HFF-Myc (cell line): Measurements from ENCODE around the gene ACER2.

Source experiments
- DNase-seq: peaks from one replicate; pipeline ENCODE4 v3.0.0-alpha.2; 2011; ENCODE audit warnings: low read depth; ENCODE audit errors: extremely low read depth
- H3K4me3 ChIP-seq: replicated peaks from 2 replicates; pipeline ENCODE4 v1.5.1; 2011; ENCODE audit warnings: low read depth, mild to moderate bottlenecking, control low read depth, low read length
- CTCF ChIP-seq: IDR thresholded peaks from 2 replicates; pipeline ENCODE4 v1.5.1; 2012; ENCODE audit warnings: mild to moderate bottlenecking, low read depth, low read length, control low read depth; ENCODE audit errors: missing control alignments

ACER2 gene

DNA sequence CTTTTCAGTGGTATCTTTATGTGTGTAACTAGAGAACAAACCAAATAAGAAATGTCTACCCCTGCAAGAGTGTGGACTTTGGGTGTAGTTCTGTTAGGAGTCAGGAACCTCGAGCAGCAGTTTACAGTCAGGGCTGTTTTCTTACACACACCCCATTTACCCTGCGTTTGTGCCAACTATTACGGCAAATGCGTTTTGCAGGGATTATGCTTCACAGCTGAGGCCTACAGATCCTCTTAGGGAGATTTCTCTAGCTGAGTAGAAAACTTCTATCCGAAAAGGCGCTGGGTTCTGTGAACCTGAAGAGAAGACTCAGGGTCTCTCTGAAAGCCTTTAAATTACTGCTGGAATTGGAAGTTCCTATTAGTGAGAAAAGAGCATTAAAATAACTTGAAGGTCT lies 51.4 kb downstream of the ACER2 start:
- DNase-seq = no peak

DNA sequence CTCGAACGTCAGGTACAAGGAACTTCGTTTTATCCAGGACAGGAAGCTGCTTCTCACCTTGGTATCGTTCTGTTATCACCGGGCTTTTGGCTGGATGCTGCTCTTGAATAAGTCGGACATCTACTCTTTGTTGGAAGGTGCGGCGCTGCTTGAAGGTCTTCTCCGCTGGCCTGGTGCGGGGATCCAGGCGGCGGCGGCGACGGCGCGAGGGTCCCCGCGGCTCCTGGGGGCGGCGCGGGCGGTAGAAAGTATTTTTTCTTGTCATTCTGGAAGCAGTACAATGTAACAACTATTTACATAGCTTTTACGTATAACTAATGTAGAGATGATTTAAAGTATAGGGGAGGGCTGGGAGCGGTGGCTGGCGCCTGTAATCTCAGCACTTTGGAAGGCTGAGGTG lies 52.3 kb downstream of the ACER2 start:
- no peak for DNase-seq
- H3K4me3 ChIP-seq = no peak overlapping the region
- no peak for TF ChIP-seq CTCF

More for the DNA sequence above, 51.4 kb downstream of the ACER2 start:
- no peak overlapping the region for H3K4me3 ChIP-seq
- TF ChIP-seq CTCF = no peak

GRCh38 chr9:19464061-19464763 lies 55.4 kb downstream of the ACER2 start:
- no peak for DNase-seq
- peak overlapping the region; percentile 34 for H3K4me3 ChIP-seq
- TF ChIP-seq CTCF = no peak

DNA sequence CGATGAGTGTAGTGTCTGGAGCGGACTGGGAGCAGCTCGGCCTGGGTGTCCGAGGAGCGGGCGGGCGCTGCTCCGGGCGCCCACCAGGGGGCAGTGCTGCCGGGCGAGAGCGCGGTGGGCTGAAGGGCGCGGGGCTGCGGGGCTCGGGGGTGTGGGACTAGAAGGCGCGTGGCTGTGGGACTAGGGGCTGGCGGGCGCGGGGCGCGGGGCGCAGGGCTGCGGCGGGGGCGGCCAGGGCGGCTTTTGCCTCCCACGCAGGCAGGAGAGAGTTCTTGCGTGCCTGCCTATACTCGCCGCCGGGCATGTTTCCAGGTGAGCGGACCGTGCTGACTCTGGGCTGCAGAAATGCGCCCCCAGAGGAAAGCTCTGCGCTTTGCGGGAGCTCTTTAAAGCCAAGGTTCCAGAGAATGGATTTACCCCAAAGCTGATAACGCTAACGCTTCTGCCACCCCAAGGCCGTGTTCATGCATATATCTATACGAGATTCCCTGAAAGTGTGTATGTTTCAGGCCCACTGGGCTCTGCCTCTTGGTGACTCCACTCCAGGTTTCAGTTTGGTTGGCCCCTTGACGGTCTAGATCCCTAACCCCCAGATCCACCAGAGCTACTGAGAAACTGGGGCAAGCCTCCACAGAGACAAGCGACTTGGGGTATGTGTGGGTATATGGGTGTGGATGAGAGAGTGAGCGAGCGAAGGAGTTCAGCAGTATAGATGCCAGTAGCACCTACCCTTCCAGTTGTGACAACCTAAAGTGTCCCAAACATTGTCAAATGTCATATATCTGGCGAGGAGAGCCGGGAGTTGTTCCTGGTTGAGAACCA lies 56.2 kb downstream of the ACER2 start:
- peak; percentile 65 for TF ChIP-seq CTCF
- DNase-seq = peak; percentile 45
- H3K4me3 ChIP-seq = peak overlapping the region; percentile 34

GRCh38 chr9:19465586-19466279 lies 56.9 kb downstream of the ACER2 start:
- no peak overlapping the region for H3K4me3 ChIP-seq
- TF ChIP-seq CTCF = no peak
- DNase-seq = no peak

GRCh38 chr9:19466280-19466639 lies 57.5 kb downstream of the ACER2 start:
- DNase-seq = no peak
- no peak for TF ChIP-seq CTCF
- no peak overlapping the region for H3K4me3 ChIP-seq
